Central memory CD4-positive, alpha-beta T cell (primary cell): ENCODE results near the gene GPN1.
"Not testable (repeated sequence)": the region's sequence is repeated elsewhere in the genome, so short reads cannot be mapped to it uniquely, and the experiment has no call there.

ENCODE experiments used
- DNase-seq: peaks from one replicate; pipeline ENCODE4 v3.0.0; 2022

GPN1 gene

DNA sequence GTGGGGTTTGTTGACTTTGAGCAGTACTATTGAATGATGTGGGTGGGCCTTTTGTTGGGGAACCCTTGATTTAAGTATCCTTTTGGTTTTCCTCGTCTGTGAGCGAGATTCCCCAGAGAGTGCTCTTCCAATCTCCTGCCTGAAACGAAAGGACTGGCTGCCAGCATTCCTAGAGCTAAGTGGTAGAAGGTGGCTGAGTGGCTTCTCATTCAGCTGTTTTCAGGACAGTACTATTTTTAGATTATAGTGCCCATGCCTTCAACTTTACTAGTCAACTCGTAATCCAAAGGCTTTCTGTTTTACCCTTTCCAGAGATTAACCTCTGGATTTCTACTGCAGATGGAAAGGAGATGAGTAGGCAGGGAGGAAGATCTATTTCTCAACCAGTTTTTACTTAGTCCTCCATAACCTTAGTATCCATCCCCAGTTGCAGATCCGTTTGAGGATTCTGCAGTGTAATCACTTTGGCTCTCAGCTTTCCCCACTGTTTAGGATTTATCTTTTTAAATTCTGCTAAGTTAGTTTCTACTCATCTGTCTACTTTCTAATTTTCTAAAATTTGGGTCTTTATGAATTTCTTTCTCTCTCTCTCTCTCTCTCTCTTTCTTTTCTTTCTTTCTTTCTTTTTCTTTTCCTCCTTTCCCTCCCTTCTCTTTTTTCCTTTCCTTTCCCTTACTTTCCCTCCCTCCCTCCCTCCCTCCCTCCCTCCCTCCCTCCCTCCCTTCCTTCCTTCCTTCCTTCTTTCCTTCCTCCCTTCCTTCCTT, 44.1 kb downstream of the GPN1 start:
- no peak for DNase-seq

DNA sequence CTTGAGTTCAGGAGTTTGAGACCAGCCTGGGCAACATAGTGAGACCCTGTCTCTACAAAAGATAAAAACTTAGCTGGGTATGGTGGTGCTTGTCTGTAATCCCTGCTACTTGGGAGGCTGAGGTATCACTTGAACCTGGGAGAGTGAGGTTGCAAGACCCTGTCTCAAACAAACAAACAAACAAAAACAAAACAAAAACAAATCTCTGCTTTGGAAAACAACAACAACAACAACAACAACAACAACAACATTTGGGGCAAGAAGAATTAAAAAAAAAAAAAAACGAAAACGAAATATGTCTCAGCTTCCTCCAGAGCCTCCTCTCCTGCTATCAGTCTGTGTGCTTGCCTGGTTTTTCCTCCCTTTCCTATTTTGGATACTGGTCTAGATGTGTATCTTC, 51.7 kb downstream of the GPN1 start:
- DNase-seq = no peak

DNA sequence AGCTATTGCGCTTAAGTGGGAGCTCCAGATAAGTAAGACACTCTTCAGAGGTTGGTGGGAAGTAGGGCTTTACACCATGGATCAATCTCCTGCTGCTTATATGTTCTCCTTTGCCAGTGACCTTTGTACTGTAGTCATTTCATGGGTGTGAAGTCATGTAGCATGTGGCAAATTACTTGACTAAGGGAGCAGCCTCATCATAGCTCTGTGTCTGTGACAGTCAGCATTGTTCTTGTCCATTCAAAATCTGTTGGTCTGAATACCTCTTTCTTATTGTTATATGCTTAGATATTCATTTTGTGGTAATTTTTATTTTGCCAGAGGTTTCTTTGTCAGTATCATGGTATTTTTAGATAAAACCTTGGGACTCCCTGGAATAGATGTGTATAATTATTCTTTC, 53.0 kb downstream of the GPN1 start:
- DNase-seq = no peak

DNA sequence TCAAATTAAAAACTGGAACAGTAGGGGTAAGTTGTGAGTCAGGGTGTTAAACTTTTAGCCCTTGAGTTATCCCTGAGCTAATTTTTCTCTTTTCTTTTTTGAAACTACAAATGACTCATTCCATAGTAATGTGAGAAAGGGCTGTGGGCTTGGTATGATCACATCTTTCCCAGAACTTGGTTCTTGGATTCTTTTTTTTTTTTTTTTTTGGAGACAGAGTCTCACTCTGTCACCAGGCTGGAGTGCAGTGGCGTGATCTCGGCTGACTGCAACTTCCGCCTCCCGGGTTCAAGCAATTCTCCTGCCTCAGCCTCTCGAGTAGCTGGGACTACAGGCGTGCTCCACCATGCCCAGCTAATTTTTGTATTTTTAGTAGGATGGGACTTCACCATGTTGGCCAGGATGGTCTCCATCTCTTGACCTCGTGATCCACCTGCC, 53.5 kb downstream of the GPN1 start:
- DNase-seq = not testable (repeated sequence)

DNA sequence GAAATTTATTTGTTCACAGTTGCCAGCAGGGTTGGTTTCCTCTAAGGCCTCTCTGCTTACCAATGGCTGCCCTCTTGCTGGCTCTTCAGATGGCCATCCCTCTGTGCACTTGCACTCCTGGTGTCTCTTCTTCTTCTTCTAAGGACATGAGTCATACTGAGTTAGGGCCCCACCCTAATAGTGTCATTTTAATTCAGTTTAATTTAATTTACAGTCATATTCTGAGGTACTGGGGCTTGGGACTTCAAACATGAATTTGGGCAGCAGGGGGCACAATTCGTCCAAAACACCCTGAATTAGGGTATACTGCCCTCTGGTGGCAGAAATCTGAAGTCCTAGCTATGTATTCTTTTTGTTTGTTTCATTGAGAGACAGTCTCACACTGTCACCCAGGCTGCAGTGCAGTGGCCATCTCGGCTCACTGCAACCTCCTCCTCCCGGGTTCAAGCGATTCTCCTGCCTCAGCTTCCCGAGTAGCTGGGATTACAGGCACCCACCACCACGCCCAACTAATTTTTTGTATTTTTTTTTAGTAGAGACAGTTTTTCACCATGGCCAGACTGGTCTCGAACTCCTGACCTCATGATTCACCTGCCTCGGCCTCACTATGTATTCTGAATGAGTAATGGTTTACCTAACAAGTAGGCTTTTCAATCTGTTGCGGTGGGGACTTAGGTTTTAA, 54.7 kb downstream of the GPN1 start:
- DNase-seq = peak; percentile 82

DNA sequence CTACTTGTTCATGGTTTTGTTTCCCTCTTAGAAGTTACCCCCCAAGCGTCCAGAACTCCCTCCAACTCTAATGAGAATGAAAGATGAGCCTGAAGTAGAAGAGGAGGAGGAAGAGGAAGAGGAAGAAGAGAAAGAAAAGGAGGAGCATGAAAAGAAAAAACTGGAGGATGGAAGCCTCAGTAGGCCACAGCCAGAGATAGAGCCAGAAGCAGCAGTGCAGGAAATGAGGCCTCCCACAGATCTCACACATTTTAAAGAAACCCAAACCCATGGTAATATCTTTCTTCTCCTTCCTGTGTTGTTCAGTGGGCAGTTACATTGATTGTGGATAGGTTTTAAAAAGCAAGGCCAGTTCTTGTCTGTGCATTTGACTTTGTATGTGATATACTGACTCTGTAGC, 56.2 kb downstream of the GPN1 start:
- DNase-seq = not testable (repeated sequence)

DNA sequence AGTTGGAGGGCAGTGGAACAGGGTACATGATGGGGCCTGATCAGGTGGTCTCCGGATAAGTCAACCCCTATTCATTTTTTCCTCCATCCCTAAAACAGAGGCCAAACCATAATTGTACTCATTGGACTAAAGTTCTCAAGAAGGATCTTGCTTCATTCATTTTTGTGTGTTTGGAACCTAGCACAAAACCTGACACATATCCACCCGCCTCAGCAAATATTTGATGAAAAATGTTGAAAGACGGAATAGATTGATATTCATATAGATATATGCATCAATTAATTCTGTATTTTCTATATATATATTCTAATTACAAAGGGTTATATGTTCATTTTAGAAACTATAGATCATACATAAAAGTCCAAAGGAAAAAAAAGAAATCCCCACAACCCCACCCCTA, 56.7 kb downstream of the GPN1 start:
- no peak for DNase-seq

DNA sequence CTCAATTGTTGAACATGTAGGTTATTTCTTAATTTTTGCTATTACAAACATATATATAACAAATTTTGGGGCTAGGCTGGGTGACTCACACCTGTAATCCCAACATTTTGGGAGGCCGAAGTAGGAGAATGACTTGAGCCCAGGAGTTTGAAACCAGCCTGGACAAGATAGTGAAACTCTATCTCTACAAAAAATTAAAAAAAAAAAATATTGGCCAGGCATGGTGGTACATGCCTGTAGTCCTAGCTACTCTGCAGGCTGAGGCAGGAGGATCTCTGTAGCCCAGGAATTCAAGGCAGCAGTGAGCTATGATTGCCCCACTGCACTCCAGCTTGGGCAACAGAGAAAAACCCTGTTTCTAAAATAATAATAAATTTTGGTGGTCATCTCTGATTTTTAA, 58.4 kb downstream of the GPN1 start:
- DNase-seq = no peak

DNA sequence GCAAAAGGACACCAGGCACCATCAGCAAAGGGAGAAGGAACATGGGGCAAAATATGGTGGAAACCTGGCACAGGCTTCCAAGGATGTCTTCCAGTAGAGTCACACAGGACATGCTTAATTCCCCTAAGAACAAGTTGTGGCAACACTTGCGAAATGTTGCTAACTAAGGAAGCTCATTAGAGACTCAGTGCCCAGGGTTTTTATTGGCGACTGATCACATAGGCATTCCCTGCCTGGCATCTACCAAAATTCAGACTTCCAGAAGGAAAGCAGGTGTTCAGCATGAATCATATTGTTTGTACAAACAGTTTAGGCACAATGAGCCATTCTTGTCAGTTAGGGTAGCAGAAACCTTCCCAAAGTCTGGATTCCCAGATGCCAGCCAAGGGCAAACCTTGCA, 60.6 kb downstream of the GPN1 start:
- no peak for DNase-seq

DNA sequence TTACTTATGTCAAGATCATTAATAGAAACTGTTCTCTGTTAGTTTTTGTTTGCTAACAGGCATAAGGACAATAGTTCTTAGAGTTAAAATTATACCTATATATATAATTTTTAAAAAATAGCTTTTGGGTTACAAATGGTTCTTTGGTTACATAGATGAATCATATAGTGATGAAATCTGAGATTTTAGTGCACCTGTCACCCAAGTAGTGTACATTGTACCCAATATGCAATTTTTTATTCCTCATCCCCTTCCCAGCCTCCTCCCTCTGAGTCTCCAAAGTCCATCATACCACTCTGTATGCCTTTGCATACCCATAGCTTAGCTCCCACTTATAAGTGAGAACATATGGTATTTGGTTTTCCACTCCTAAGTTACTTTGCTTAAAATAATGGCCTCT, 61.2 kb downstream of the GPN1 start:
- no peak for DNase-seq

DNA sequence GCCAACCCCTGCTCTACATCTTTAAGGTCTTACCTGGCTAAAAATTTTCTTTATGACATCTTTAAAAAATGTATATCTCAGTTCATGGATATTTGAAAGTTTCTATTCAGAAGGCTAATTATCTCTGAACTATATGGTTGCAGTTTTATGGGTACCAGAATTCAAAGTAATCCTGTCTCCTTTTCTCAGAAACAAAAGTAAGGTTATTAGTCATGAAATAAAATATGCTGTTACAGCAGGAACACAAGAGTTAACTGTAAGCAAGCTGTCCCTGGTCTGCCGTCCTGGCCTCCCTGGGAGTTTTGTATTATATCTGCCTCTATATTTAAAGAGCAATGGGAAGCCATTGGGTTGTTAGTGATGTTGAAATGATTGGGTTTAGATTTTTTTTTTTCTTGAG, 68.8 kb downstream of the GPN1 start:
- no peak for DNase-seq
